AG10803 (cell line): ENCODE data around the gene ZSWIM3.
"Not testable (repeated sequence)": the region's sequence is repeated elsewhere in the genome, so short reads cannot be mapped to it uniquely, and the experiment has no call there.

Experiments used
- DNase-seq: peaks from one replicate; pipeline ENCODE4 v3.0.0; 2010; ENCODE audit warnings: low read depth
- H3K4me3 ChIP-seq: 2 replicates; pipeline ENCODE4 v1.5.1; 2011; ENCODE audit warnings: mild to moderate bottlenecking, low read length, control low read depth
- TF ChIP-seq, protein P1 (sequence below): conservative IDR thresholded peaks from 2 replicates; pipeline ENCODE4 v1.5.1; 2011; ENCODE audit warnings: mild to moderate bottlenecking, low read length, control low read depth, inconsistent platforms

The ZSWIM3 gene

DNA sequence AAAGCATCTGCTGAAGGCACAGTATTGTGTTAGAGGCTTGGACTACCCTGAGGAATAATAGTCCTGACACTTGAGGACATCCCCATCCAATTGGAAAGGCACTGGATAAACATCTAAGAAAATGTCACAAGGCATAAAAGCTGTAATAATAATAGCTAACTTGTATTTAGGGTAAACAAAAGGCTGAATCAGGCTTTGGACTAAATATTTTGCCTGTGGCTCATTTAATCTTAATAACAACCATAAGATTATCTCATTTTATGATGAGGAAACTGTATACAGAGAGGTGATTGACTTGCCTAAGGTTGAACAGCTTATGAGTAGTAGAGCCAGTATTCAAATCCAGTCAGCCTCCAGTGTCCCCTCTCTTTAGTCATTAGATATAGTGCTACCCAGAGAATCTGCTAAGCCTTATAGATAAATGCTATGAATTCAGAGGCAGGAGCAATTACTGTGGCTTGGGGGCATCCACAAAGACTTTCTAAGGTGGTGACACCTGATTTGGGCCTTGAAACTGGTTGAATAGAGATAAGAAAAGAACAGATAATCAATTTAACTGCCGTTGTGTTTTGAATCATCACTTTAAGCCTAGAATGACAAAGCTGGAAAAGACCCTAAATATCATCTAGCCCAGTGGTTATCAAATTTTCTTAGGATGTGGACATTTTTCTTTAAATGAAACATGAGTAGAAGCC lies 16.1 kb downstream of the ZSWIM3 start:
- DNase-seq = no peak
- H3K4me3 ChIP-seq = no peak overlapping the region
- TF ChIP-seq, protein P1, sequence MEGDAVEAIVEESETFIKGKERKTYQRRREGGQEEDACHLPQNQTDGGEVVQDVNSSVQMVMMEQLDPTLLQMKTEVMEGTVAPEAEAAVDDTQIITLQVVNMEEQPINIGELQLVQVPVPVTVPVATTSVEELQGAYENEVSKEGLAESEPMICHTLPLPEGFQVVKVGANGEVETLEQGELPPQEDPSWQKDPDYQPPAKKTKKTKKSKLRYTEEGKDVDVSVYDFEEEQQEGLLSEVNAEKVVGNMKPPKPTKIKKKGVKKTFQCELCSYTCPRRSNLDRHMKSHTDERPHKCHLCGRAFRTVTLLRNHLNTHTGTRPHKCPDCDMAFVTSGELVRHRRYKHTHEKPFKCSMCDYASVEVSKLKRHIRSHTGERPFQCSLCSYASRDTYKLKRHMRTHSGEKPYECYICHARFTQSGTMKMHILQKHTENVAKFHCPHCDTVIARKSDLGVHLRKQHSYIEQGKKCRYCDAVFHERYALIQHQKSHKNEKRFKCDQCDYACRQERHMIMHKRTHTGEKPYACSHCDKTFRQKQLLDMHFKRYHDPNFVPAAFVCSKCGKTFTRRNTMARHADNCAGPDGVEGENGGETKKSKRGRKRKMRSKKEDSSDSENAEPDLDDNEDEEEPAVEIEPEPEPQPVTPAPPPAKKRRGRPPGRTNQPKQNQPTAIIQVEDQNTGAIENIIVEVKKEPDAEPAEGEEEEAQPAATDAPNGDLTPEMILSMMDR = no peak

DNA sequence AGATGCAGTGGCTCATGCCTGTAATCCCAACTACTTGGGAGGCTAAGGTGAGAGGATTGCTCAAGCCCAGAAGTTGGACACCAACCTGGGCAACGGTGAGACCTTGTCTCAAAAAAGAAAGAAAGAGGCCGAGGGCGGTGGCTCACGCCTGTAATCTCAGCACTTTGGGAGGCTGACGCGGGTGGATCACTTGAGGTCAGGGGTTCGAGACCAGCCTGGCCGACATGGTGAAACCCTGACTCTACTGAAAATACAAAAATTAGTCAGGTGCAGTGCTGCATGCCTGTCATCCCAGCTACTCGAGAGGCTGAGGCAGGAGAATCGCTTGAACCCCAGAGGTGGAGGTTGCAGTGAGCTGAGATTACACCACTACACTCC lies 16.7 kb downstream of the ZSWIM3 start:
- DNase-seq = not testable (repeated sequence)

DNA sequence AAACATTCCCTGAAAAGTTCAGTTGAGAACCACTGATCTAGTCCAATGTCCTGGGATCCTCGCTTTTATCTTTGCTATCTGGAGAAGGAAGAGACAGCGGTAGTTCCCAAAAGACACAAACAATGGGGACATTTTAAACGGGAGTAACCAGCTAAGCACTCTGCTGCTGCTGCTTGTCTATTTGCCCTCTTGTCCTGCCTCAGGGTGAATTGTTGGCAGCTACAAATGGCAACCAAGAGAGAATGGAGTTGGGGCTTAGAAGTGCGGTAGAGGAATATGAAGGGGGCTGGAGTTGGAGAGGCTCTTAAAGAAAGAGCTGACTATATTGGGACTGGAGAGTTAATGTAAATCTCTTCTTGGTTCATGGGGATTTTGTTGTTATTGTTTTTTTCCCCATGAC lies 17.2 kb downstream of the ZSWIM3 start:
- DNase-seq = no peak
- H3K4me3 ChIP-seq = no peak overlapping the region
- TF ChIP-seq, protein P1 = no peak

More for the DNA sequence above, 16.7 kb downstream of the ZSWIM3 start:
- not testable (repeated sequence) for H3K4me3 ChIP-seq

DNA sequence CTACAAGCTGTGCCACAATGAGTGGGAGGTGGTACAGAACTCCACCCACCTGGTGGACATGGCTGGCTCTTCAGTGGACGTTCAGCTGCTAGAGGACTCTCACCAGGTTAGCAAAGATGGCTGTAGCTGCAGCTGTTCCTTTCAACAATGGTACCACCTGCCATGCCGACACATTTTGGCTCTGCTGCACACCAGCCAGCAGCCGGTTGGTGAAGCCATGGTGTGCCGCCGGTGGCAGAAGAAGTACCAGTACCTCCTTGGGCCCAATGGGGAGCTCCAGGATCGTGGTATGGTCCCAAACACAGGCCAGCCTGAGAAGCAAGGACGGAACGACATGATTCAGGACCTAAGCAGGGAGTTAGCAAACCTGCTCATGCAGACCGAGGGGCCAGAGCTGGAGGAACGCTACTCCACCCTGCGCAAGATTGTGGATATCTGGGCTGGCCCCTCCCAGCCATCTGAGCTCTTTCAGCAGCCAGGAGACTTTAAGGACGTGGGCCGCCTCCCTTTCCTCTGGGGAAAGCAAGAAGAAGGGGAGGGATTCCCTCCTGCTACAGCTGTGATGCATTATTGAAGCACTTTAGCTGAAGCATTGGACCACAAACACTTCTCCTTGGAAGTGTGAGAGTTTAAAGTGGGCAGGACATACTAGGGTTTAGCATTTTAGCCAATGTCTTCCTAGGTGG lies 20.8 kb downstream of the ZSWIM3 start:
- no peak overlapping the region for H3K4me3 ChIP-seq
- TF ChIP-seq, protein P1 = no peak
- DNase-seq = peak; percentile 75

DNA sequence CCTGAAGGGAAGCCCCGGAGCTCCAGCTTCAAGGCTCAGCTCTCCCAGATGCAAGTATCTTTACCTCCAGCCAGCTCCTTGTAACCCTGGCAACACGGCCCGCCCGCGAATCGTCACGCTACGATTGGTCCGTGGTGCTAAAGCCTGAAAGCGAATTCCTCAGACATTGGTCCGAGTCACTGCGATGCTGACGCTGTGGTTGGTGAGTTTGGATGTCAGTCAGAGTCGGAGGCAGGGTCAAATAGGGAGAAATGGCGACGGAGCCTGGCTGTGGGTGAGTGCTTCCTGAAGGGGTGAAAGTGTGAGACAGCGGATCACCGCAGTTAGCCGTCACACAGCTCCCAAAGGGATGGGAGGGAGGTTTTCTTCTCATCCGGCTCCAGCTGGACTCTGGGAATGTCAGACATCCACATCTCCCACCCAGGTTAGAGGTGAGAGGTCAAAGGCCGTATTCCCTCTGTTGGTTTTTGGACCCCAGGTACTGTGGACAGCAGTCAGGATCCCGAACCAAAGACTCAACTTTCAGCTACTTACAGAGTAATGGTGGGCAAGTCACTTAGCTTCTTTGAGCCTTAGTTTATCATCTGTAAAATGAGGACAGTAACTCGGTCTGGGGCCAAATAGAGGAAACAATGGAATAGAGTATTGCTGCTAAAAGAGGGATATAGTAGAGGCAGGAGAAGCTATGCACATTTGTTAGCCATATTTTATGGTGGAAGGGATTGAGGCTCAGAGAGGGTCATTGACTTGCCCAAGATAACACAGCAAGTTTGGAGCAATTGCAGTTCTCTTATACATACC lies 23.8 kb downstream of the ZSWIM3 start, which contains the start of gene ZSWIM1:
Gene ZSWIM1 (plus strand): TSS at position 240 of the 801 bp plus-strand sequence. CDS start 1,366 bp downstream, outside the sequence.
- peak within 1 kb of the TSS; percentile 94 for H3K4me3 ChIP-seq
- peak; percentile 99 for DNase-seq
- TF ChIP-seq, protein P1 = no peak

DNA sequence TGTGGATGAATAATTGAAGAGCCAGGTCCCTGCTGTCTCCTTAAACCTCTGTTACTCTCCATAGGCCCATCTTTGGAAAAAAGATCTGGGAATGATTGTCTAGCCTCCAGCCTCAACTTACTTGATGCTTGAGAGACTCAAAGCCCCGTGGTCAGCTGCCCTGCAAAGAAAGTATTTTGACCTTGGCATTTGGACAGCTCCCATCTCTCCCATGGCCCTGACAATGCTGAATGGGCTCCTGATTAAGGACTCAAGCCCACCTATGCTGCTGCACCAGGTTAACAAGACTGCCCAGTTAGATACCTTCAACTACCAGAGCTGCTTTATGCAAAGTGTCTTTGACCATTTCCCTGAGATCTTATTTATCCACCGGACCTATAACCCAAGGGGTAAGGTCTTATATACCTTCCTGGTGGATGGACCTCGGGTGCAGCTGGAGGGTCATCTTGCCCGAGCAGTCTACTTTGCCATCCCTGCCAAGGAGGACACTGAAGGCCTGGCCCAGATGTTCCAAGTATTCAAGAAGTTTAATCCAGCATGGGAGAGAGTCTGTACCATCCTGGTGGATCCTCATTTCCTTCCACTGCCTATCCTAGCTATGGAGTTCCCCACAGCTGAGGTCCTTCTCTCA lies 25.2 kb downstream of the ZSWIM3 start:
- TF ChIP-seq, protein P1 = no peak
- H3K4me3 ChIP-seq = no peak overlapping the region
- no peak for DNase-seq

DNA sequence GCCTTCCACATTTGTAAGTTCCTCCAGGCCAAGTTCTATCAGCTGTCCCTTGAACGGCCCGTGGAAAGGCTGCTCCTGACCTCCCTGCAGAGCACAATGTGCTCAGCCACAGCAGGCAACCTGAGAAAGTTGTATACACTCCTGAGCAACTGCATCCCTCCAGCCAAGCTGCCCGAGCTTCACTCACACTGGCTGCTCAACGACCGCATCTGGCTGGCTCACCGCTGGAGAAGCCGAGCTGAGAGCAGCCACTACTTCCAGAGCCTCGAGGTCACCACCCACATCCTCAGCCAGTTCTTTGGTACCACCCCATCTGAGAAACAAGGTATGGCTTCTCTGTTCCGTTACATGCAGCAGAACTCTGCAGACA lies 25.7 kb downstream of the ZSWIM3 start:
- no peak overlapping the region for H3K4me3 ChIP-seq
- no peak for DNase-seq
- TF ChIP-seq, protein P1 = no peak
